Activated CD8-positive, alpha-beta T cell treated with anti-CD3 and anti-CD28 coated beads, Interleukin-2, amount 10 ng/mL, durations not matched to agents 7 days and 5 days (primary cell): ENCODE data around the gene PPP2R2C. TPM values are rescaled to one million over a fixed set of nuclear protein-coding genes. Genes with fewer than 3 reads are reported as not detected.

Experiments used
- ATAC-seq: fragments of 150-1000 bp; cut with Tn5 transposase; one replicate; pipeline ENCODE4 v1.10.0; 2021; ENCODE audit warnings: moderate library complexity
- CTCF ChIA-PET: fragments of 350-600 bp; sonication (Branson Sonifier 250); formaldehyde crosslinking; loops from one replicate; lab custom pipeline; 2021; ENCODE audit warnings: antibody characterized with exemption; lab: Charles Lee
- POLR2A ChIA-PET: fragments of 350-600 bp; sonication (Branson Sonifier 250); formaldehyde crosslinking; loops from one replicate; lab custom pipeline; 2021; ENCODE audit warnings: antibody characterized with exemption; lab: Charles Lee
- DNase-seq: peaks from one replicate; pipeline ENCODE4 v3.0.0-alpha.2; 2020
- H3K27ac Mint-ChIP-seq: one replicate; pipeline ENCODE4 v1.8.0; 2021; ENCODE audit warnings: mild to moderate bottlenecking, mixed read lengths
- H3K27me3 Mint-ChIP-seq: one replicate; pipeline ENCODE4 v1.8.0; 2021; ENCODE audit warnings: low read depth, mixed read lengths
- H3K36me3 Mint-ChIP-seq: one replicate; pipeline ENCODE4 v1.8.0; 2021; ENCODE audit warnings: low read depth, mixed read lengths
- H3K4me1 Mint-ChIP-seq: one replicate; pipeline ENCODE4 v1.8.0; 2021; ENCODE audit warnings: low read depth, mixed read lengths
- H3K4me3 Mint-ChIP-seq: one replicate; pipeline ENCODE4 v1.8.0; 2021; ENCODE audit warnings: mild to moderate bottlenecking, mixed read lengths
- H3K9me3 Mint-ChIP-seq: one replicate; pipeline ENCODE4 v1.8.0; 2022; ENCODE audit warnings: mixed read lengths; ENCODE audit not compliant: insufficient read depth
- total RNA-seq, 2 experiments: library from RNA; stranded (reverse); gene quantifications; one replicate each; pipeline ENCODE4 v1.2.3, GENCODE V29; 2021

Gene PPP2R2C
- total RNA-seq, 2 experiments from 2014 or later: not detected

DNA sequence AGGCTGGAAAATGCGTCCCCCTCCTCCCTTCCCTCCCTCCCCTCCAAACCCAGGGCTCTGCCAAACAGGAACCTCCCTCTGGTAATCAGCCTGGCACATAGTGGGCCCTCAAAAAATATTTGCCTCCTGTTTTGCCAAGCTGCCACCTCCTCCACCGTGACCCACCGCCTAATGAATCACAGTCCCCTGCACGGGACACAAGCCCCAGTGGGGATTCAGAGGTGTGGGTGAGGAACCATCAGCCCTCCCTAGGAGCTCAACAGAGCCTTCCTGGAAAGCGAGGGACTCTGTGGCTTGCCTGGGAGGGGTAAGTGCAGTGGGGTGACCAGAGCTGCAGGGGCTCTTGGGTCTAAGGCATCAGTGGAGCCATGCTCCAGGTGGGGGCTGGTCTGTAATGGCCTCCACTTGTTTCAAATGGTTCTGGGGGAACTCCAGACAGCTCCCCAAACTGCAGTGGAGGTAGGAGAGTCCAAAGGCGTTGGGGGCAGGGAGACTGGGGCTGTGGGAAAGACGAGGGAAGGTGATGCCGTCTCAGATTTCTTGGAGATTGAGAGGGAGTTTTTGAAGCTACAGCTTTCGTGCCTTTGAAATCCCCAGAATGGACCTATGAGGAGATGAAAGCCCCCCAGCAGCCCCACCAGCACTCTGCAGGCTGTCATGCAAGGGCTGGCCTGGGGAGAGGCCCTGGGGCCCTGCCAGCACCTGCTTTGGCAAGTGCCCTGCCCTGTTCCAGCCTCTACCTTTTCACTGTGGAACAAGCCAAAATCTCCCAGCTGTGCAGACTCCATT is 1.0 kb upstream of the PPP2R2C start:
- POLR2A ChIA-PET: no interaction called here
- no peak for DNase-seq
- no peak overlapping the region for H3K27ac Mint-ChIP-seq

DNA sequence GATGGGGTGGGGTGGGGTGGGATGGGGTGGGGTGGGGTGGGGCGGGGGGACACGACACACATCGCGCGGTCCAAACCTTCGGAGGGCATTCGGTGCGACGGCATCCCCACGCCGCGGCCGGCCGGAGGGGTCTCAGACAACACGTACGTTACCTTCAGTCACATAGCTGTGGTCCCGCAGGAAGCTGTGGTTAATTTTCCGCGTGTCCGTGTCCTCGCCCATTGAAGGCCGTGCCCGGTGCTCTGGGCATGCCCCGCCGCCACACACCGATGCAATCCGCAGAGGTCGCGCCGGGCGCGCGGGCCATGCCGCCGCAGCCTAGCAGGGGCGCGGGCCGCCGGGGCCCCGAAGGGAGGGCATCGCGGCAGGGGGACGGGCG is 417 bp downstream of the PPP2R2C start:
- POLR2A ChIA-PET: no interaction called here
- Mint-ChIP-seq H3K36me3 (no peaks in the 10 kb centered on the region), H3K27ac (no peak overlapping the region), H3K4me3 (no peak overlapping the region), H3K27me3 (peaks cover 50% of the 10 kb centered on the region), H3K4me1 (peaks cover 7% of the 10 kb centered on the region), H3K9me3 (no peaks in the 10 kb centered on the region)
- ATAC-seq (no peak), DNase-seq (no peak)
- CTCF ChIA-PET: no interaction called here

More for the DNA sequence above, 1.0 kb upstream of the PPP2R2C start:
- no peaks in the 10 kb centered on the region for H3K9me3 Mint-ChIP-seq
- no peaks in the 10 kb centered on the region for H3K36me3 Mint-ChIP-seq
- no peak for ATAC-seq
- CTCF ChIA-PET: interaction anchor here (0.7 kb wide), 1 partner anchor 74 kb away, joined by 3 read pairs; no protein-coding TSS in a partner anchor
- H3K27me3 Mint-ChIP-seq: peaks cover 37% of the 10 kb centered on the region
- H3K4me3 Mint-ChIP-seq: no peak overlapping the region
- H3K4me1 Mint-ChIP-seq: peaks cover 7% of the 10 kb centered on the region

DNA sequence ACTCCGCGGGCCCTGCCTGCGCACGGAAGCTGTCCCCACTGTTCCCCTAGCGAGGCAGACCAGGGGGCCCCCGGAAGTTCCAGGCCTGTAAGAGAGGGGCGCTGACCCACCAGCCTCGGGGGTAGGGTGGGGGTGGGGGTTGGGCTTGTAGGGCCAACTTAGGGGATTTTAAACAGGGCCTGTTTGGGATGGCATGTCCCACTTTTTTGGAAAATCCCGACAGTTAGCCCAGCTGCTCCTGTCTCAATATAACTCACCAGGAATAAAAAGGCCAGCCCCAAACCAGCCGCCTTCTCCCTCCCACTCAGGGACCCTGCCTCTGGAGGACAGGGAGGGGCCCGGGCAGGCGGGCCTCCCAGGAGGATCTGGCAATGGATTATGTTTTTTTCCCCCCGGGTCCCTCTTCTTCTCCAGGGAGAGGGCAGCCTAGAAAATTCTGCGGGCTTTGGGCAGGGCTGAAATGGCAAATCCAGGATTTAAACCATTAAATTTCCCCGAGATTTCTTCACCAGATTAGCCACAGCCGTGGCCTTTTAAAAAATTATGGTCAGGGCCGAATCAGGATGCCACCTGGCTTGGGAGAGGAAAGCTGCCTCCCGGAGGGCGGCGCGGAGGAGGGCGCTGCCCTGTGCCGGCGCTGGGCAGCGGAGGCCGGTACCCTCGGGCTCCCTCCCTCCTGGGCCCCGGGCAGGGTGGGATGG is 957 bp downstream of the PPP2R2C start:
- H3K27ac Mint-ChIP-seq: no peak overlapping the region
- H3K4me1 Mint-ChIP-seq: peaks cover 7% of the 10 kb centered on the region
- H3K27me3 Mint-ChIP-seq: peaks cover 52% of the 10 kb centered on the region
- ATAC-seq: no peak
- no peak overlapping the region for H3K4me3 Mint-ChIP-seq
- DNase-seq: no peak
- H3K36me3 Mint-ChIP-seq: no peaks in the 10 kb centered on the region
- no peaks in the 10 kb centered on the region for H3K9me3 Mint-ChIP-seq
- ChIA-PET POLR2A (no interaction called here), CTCF (no interaction called here)

DNA sequence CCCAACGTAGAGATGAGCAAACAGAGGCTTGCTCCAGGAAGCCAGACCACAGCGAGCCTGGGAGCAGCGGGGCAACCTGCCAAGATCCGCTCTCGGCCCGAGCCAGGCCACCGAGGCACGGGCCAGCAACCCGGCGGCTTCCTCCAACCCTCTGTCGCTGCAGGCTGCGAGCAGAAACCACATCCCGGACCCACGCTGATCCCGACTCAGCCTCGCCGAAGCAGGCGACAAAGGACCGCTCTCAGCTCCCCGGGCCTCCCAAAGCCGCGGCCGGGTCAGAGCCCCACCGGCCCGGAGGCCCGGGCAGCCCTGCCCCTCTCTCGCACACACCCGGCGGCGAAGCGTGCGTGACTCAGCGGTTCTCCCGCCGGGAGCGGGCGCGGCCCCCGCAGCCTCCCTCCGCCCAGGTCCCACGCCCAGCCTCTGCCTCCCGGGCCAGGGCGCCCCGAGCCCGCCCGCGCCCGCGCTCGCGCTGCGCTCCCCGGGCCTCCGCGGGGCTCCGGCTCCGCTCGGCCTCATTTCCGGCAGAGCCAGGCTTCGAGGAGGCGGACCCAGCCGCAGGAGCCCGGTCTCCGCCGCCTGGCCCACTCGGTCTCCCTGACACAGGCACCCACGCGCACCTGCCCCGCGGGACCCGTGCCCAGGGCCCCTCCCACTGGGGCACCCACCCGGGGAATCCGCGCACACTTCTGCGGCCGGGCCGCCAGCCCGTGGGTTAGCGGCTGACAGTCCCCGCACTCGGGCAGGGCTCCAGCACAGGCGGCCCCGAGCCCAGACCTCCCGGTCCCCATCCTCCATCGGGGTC is 1.7 kb downstream of the PPP2R2C start:
- Mint-ChIP-seq H3K27ac (no peak overlapping the region), H3K27me3 (peaks cover 52% of the 10 kb centered on the region), H3K9me3 (no peaks in the 10 kb centered on the region), H3K36me3 (no peaks in the 10 kb centered on the region), H3K4me3 (no peak overlapping the region), H3K4me1 (peaks cover 7% of the 10 kb centered on the region)
- ATAC-seq (peak; percentile 46), DNase-seq (peak; percentile 24)
- CTCF ChIA-PET: no interaction called here
- POLR2A ChIA-PET: no interaction called here

DNA sequence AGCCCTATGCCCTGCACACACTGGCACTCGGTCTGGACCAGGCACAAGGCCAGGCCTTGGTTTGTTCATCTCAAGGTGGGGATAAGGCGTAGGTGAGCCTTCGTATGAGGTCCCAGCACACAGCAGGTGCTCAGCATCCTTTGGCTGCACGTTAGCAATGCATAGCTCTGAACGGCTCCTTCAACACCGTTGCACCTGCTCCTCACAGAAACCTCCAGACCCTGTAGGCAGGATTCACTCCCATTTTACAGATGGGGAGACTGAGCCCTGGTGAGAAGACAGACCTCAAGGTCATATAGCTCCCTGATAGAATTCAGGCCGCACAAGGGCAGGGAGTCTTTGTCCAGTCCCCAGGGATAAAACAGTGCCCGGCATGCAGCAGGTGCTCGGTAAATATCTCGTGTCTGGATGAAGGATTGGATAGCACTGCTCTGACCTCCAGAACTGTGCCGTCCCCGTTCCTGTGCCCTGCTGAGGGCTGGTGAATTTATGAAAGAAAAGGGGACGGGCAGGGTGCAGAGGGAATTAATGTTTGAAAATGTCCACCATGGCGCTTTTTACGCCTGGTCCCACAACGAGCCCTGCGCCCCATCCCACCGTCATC is 2.4 kb downstream of the PPP2R2C start:
- Mint-ChIP-seq H3K9me3 (no peaks in the 10 kb centered on the region), H3K27ac (no peak overlapping the region), H3K4me3 (no peak overlapping the region), H3K27me3 (peaks cover 49% of the 10 kb centered on the region), H3K36me3 (no peaks in the 10 kb centered on the region), H3K4me1 (peaks cover 7% of the 10 kb centered on the region)
- POLR2A ChIA-PET: no interaction called here
- DNase-seq: no peak
- no peak for ATAC-seq
- CTCF ChIA-PET: no interaction called here

DNA sequence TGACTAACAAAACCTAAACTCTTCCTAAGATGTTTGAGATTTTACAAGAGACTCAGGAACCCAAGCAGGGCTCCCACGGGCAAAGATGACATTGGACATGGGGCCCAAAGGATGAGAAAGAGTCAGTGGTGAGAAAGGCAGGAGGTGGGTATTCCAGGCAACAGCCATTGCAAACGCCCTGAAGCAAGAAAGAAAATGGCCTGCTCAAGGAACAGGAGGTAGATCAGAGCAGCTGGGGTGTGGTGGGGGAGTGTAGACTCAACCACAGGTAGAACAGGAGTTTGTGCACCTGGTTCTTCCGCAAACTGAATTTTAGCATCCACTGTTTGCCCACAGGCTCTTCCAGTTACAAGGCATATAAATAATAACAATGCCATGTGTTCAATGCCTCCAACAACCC is 3.3 kb downstream of the PPP2R2C start:
- H3K9me3 Mint-ChIP-seq: no peaks in the 10 kb centered on the region
- DNase-seq (no peak), ATAC-seq (no peak)
- no peak overlapping the region for H3K27ac Mint-ChIP-seq
- H3K4me3 Mint-ChIP-seq: no peak overlapping the region
- POLR2A ChIA-PET: no interaction called here
- H3K4me1 Mint-ChIP-seq: peaks cover 7% of the 10 kb centered on the region
- CTCF ChIA-PET: no interaction called here
- H3K27me3 Mint-ChIP-seq: peaks cover 45% of the 10 kb centered on the region
- no peaks in the 10 kb centered on the region for H3K36me3 Mint-ChIP-seq

DNA sequence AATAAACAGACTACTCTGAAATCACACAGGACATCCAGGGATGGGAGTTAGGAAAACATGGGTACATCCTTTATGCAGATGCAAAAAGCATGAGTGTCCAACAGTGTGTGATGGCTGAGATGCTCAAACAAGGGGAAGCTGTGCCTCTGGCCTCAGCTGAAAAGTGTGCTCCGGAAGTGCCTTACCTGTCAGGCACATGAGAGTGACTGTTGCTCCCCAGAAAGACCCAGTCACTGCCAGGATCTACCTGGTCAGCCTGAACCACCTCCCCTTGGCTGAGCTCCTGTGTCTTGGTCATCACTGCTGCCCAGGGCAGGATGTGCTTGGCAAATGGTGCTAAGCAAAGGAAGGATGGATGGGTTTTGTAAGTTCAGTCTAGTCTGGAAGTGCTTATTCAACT is 4.0 kb downstream of the PPP2R2C start:
- POLR2A ChIA-PET: interaction anchor here (0.6 kb wide), 1 partner anchor 99 kb away, joined by 3 read pairs; no protein-coding TSS in a partner anchor
- CTCF ChIA-PET: no interaction called here
- H3K4me1 Mint-ChIP-seq: peaks cover 7% of the 10 kb centered on the region
- no peak overlapping the region for H3K27ac Mint-ChIP-seq
- no peak overlapping the region for H3K4me3 Mint-ChIP-seq
- H3K36me3 Mint-ChIP-seq: no peaks in the 10 kb centered on the region
- ATAC-seq (no peak), DNase-seq (no peak)
- no peaks in the 10 kb centered on the region for H3K9me3 Mint-ChIP-seq
- H3K27me3 Mint-ChIP-seq: peaks cover 39% of the 10 kb centered on the region

DNA sequence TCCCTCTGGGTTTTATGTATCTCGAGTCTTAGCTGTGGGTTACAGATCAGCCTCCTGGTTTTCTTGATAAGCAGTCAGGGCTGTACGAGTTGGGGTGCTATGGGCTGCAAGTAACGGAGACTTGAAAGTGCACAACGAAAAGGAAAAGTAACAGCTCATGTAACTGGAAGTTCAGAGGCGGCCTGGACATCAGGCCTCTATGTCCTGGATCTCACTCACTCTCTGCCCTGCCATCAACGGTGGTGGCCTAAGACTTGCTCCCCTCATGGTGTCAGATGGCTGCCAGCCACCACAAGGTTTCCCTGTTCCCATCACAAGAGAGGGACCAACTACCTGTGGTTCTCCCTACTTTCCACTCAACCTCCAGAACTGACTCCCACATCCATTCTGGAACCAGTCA is 4.8 kb downstream of the PPP2R2C start:
- peaks cover 32% of the 10 kb centered on the region for H3K27me3 Mint-ChIP-seq
- CTCF ChIA-PET: no interaction called here
- ATAC-seq (no peak), DNase-seq (no peak)
- H3K4me1 Mint-ChIP-seq: peaks cover 5% of the 10 kb centered on the region
- no peaks in the 10 kb centered on the region for H3K36me3 Mint-ChIP-seq
- no peaks in the 10 kb centered on the region for H3K9me3 Mint-ChIP-seq
- H3K27ac Mint-ChIP-seq: no peak overlapping the region
- H3K4me3 Mint-ChIP-seq: no peak overlapping the region
- POLR2A ChIA-PET: no interaction called here

DNA sequence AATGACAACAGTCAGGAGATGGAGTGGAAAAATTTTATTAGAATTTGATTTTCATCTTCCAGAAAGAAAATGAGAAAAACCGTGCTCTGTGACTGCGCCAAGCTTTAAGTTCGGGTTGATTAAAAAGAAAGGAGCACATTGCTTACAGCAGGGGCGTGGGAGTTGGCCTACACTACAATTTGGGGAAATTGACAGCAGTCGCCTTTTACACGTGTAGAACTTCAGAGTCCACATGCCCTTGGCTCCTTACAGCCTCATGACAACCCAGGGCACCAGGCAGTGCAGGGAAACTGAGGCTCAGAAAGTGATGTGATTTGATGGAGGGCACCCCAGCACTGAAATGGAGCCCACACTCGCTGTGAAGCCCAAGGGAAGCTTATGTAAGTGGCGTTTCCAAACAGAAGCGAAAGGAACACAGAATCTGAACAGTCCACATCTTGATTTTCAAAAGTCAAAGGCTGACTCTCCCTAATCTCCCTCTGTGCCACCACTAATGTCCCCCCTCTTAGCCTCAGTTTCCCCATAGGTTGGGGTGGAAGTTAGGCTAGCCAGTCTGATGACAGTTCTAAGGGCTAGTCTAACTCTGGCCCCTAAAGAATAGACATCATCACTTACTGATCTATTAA is 5.5 kb downstream of the PPP2R2C start:
- Mint-ChIP-seq H3K9me3 (no peaks in the 10 kb centered on the region), H3K4me3 (no peak overlapping the region), H3K36me3 (no peaks in the 10 kb centered on the region), H3K27me3 (peaks cover 33% of the 10 kb centered on the region), H3K27ac (no peak overlapping the region), H3K4me1 (peaks cover 5% of the 10 kb centered on the region)
- ChIA-PET POLR2A (no interaction called here), CTCF (no interaction called here)
- ATAC-seq: no peak
- no peak for DNase-seq

DNA sequence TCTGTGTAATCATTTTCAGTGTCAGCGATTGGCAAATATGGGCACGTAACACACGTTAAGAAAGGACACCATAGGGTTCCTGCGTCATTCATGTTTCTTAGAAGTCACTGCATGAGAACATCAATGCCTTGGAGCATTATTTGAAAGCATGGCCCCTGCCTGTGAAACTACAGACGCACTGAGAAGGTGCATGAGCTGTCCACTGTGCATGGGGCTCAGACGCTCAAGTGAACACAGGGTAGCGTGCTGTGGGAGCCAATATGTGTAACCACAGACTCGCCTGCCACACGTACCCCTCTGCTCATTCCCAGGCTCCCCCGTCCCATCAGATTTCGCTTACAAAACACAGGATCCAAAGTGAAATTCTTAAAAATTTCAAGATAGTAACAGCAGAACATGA is 6.5 kb downstream of the PPP2R2C start:
- ATAC-seq (no peak), DNase-seq (no peak)
- ChIA-PET POLR2A (no interaction called here), CTCF (no interaction called here)
- Mint-ChIP-seq H3K4me3 (no peak overlapping the region), H3K27me3 (peaks cover 33% of the 10 kb centered on the region), H3K9me3 (no peaks in the 10 kb centered on the region), H3K36me3 (no peaks in the 10 kb centered on the region), H3K4me1 (peaks cover 5% of the 10 kb centered on the region), H3K27ac (no peak overlapping the region)

DNA sequence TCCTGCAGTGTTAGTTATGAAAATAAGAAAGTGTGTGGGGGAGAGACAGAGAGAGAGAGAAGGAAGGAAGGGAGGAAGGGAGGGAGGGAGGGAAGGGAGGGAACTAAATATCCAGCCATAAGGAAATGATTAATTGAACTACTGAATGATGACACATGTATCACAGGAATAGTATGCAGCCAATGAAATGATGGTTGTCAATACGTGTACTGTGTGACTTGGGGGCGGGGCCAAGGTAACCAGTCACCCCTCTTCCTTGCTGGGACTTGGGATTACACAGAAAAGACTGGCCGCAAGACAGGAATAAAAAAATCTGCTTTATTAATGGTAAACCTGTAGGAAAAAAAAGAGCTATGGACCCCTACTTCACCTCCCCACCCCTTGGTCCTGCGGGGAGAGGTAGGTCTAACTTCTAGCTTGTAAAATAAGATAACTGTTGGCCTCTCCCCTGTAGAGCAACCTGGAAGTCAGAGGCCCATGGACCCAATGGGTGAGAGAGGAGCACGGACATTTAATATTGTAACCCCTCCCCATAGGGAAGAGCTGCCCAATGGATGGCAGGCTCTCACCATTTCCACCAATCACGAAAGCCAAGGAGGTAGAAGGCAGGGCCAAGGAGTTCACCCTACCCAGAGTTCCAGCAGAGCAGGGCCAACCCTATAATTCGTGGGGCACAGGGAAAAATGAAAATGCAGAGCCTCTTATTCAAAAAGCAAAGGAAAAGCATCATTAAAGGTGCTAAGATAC is 7.4 kb downstream of the PPP2R2C start:
- DNase-seq (no peak), ATAC-seq (no peak)
- ChIA-PET CTCF (no interaction called here), POLR2A (no interaction called here)
- no peaks in the 10 kb centered on the region for H3K4me1 Mint-ChIP-seq
- H3K36me3 Mint-ChIP-seq: no peaks in the 10 kb centered on the region
- H3K27ac Mint-ChIP-seq: no peak overlapping the region
- no peak overlapping the region for H3K4me3 Mint-ChIP-seq
- peaks cover 36% of the 10 kb centered on the region for H3K27me3 Mint-ChIP-seq
- H3K9me3 Mint-ChIP-seq: no peaks in the 10 kb centered on the region
